GM19025 (cell line): ENCODE data around the gene FCAMR.
"Not testable (repeated sequence)": the region's sequence is repeated elsewhere in the genome, so short reads cannot be mapped to it uniquely, and the experiment has no call there.

Experiments used
- ATAC-seq: cut with Tn5 transposase; IDR thresholded peaks from one replicate; pipeline ENCODE4 v1.9.1; 2021; ENCODE audit warnings: mild to moderate bottlenecking, low read depth, moderate library complexity; ENCODE audit not compliant: unreplicated experiment

The FCAMR gene

DNA sequence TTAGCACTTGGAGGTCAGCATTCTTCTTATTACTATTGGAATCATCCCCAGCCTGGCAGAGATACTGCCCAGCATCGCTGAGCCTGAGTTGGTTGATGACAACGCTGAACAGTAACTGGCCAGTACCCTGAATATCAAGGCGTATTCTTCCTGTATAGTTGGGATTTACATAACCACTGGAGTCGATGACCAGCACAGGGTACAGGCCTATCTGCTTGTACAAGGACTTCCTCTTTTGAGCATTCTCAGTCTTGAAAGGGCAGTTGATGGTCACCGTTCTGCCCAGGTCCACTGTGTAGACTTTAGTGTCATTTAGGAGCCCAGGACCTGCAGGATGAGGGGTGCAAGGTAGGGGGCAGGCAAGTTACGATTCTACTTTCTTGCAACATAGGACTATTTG lies 32.8 kb downstream of the FCAMR start:
- no peak for ATAC-seq

DNA sequence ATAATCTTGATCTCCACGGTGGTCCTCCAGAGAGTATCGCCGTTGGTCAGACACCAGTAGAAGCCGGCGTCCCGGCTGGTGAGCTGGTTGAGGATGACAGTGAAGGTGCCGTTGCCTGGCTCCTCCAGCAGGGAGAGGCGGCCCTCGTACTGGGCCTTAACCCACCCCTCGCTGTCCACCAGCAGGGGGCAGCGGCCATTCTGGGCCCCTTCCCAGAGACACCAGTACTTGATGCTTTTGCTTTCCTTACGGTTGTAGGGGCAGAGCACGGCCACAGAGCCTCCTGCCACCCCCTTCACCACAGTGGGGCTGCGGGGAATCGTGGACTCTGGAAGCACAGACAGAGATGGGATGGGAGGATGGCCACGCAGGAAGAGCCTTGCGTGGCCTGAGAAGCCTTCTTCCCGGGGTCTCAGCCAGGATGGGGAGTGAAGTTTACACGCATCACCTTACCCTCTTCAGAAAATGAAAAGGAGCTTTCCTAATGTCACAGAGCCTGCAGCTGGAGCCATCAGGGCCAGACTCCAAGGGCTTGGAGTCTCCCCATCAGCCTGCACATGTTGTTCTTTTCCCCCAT lies 34.7 kb downstream of the FCAMR start:
- no peak for ATAC-seq

- ATAC-seq, result no peak
These were observed 36.8 kb downstream of the FCAMR start for GRCh38 chr1:206933333-206933945.

GRCh38 chr1:206932177-206932576 lies 38.1 kb downstream of the FCAMR start:
- no peak for ATAC-seq

DNA sequence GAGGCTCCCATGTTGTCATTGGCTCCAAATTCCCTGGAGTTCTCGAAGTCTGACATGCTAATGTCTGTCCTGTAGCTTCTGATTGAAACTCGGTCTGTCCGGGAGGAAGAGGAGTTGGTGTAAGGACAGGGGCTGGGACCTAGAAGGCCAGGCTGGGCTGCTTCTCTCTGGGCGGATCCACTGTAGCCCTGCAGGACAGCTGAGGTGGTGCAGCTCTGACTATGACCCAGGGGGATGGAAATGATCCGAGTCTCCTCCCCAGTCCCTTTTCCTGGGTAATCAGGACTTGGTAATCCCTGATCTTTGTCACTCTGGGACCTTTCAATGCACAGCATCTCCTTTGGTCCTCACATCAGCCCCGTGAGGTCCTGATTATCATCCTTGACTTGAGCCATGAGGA lies 38.6 kb downstream of the FCAMR start:
- ATAC-seq, result no peak

GRCh38 chr1:206930210-206930798 lies 40.0 kb downstream of the FCAMR start:
- ATAC-seq, result peak; percentile 72

- no peak for ATAC-seq
These were observed 40.7 kb downstream of the FCAMR start for GRCh38 chr1:206929524-206929923.

DNA sequence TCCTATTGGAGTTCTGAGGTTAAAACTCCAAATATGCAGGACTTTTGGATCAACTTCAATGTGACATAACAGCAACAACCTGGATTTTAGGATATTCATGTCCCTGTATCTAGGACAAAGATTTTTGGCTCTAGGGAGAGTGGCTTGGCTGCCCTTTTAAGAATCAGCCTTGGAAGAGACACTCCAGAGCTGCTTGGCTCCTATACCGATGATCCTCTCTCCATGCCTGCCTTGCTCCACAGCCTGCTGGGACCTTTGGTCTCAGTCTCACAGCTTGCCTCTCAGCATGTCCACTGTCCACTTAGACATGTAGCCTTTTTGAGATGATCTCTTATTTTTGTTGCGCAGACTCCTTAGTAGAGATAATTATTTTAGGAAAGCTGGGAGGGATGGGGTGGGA lies 44.0 kb downstream of the FCAMR start:
- ATAC-seq, result no peak

DNA sequence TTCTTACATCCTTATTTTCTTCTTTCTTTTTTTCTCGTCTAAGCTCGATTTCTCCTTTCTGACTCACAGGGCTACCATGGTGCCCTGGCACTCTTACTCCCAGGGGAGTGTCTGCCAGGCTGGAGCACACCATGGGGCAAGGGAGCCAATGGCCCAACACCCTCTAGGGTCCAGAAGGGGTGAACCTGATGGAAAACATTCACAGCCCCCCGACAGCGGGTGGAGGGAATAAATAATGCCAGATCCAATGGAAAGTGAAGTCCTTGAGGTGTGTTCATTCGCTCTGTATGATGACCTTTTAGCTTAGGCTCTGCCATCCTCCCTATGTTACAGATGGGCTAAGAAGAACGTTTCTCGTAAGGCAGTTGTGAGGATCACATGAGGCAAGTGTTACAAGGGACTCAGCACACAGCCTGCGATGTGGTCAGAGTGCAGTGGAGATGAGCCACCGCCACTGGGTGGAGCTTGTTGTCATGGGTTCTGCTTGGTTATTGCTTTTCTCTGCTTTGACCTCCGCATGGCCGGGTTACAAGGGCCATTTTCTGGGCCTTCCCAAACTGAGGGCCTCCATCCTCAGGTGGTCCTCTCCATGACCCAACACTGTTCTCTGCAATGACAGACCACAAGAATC lies 45.0 kb downstream of the FCAMR start:
- peak; percentile 50 for ATAC-seq

- peak; percentile 13 for ATAC-seq
These were observed 45.6 kb downstream of the FCAMR start for GRCh38 chr1:206924592-206925105.

- not testable (repeated sequence) for ATAC-seq
These were observed 46.2 kb downstream of the FCAMR start for GRCh38 chr1:206923961-206924557.

- peak; percentile 37 for ATAC-seq
These were observed 47.0 kb downstream of the FCAMR start for GRCh38 chr1:206923009-206923960.

- ATAC-seq, result no peak
These were observed 47.7 kb downstream of the FCAMR start for GRCh38 chr1:206922524-206922923.

DNA sequence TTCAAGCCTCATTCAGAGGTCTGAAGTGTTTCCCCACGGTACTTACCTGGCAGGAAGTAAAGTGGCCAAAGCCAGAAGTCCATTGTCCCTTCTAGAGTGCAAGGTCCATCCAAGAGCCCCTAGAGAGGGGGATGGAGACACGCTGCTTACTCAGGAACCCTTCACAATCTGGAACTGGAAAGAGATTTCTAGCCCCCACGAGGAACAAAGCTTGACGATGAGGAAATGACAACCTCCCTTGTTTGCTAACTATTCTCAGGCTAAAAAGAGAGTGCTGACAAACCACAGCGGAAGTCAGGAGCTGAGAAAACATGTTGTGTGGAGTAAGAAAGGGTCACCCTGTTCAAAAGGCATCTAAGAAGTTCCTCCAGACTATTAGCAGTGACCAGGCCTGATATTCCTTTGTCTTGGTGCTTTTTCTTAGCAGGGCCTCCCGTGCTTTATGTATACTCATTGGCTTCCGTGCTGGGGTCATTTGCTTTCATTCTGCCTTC lies 48.4 kb downstream of the FCAMR start, which contains the start of gene FCMR:
Gene FCMR (minus strand): TSS at position 170 of the 494 bp plus-strand sequence. CDS start 87 bp downstream, at position 83.
- ATAC-seq, result no peak

DNA sequence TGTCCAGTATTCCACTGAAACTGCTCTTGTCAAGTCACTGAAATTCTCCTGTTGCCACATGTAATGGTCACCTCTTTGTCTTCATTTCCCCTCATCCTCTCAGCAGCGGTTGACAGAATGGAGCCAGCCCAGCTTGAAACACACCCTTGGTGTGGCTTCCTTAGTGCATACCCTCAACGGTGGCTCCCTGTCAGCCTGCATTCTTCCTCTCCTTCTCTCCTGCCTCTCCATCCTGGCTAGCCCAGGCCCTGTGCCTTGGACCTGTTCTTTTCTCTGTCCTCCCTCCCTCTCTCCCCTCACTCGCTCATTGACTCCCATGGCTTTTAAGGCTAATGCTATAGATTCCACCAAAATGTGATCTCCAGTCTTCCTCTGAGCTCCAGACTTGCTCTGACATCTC lies 52.2 kb downstream of the FCAMR start:
- ATAC-seq, result no peak

DNA sequence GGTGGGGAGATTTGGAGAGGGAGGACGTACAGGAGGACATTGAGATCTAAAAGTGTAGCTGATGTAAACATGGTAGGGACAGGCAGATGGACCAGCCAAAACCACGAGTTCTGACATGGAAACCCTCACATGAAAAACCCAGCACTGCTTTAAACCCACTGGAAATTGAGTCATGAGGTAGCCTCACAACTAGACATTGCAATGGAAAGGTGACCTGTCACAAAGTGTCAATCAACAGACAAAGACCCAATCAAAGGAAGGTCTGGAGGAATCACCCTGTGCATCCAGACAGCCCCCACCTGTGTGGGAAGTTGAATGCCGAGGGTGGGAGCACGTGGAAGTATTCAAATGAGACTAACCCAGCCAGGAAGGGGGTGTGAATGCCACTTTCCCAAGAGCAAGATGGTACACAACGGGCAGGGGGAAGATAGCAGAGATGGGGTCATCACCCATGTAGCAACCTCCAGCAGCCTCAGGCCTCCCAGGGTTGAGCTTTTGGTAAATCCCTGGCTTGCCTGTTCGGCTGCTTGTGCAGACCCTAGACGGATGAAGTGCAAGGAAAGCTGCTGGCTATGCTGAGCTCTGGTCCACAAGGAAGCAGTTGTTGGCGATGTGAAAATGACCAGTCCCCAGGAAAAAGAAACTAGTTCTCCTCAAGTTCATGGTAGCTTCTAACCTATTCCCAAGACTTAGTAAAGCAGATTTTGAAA lies 54.1 kb downstream of the FCAMR start:
- ATAC-seq, result no peak

GRCh38 chr1:206915030-206915735 lies 55.1 kb downstream of the FCAMR start:
- ATAC-seq, result no peak

GRCh38 chr1:206913766-206914537 lies 56.3 kb downstream of the FCAMR start:
- no peak for ATAC-seq
